Fibroblast of the conjunctiva (primary cell): ENCODE measurements around the gene HOXA2.

Source experiments
- DNase-seq: peaks from one replicate; pipeline ENCODE4 v3.0.0-alpha.2; 2010; ENCODE audit warnings: low read depth

Gene HOXA2

DNA sequence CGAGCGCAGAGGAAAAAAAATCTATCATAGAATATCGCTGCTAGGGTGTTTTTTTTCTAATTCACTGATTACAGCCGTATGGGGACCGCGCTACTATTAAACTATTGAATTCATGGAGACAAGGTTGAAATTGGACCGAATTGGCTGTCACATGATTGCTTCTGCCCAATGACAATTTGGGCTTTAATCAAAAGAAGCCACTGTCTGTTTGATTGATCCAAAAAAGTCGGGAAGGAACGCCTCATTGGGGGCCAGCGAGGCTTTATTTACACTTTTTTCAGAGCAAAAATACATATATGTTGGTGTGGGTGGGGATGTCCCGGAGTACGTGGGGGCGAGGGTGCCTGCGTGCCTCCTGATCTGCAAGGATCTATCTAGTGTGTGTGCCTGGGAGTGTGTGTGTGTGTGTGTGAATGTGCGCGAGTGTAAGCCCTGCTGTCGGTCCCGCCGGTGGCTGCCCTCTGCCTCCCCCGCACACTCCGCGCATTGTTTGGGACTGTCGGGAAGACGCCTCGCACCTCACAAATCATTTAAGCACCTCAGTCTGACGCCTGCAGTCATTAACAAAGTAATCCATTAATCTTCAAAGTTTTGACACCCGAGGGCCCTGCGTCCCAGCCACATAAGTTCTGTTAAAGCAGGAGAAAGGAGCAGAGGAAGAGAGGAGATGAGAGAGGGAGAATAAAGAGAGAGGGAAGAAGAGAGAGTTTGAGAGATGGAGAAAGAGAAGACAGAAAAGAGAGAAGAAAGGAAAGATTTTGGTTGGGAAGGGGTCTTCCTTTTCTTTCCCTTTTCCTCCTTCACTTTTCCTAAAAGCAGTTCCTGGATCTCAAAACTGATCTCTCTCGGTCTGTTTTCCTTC is at the start of gene HOXA2:
HOXA2 (minus strand) TSS at position 103 of the 862 bp plus-strand sequence. CDS start 183 bp downstream, outside the sequence.
- no peak for DNase-seq

DNA sequence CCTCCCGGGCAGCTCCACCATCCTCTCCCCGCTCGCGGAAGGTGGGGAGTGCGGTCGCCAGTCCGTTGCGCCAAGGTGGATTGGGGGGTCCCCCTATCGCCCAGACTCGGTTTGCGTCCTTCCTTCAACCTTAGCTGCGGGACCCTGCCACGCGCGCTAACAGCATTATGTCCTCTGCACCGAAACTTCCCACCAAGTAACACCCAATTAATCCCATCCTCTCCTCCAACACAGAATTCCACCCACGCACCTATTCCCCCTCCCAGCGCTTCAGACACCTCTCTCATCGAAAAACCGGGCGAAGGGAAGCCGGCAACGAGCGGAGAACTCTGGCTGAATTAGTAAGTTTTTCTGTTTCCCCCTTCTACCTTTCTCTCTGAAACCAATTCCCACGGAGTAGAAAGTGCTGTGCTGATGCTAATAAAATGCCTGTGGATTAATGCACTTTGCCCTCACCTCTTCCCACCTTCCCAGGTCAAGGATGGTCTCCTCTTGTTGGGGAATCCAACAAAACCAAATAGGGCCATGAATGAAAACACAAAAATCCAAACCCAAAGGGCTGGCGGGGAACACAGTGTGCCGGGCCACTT is 49.0 kb upstream of the HOXA2 start:
- DNase-seq, result no peak

DNA sequence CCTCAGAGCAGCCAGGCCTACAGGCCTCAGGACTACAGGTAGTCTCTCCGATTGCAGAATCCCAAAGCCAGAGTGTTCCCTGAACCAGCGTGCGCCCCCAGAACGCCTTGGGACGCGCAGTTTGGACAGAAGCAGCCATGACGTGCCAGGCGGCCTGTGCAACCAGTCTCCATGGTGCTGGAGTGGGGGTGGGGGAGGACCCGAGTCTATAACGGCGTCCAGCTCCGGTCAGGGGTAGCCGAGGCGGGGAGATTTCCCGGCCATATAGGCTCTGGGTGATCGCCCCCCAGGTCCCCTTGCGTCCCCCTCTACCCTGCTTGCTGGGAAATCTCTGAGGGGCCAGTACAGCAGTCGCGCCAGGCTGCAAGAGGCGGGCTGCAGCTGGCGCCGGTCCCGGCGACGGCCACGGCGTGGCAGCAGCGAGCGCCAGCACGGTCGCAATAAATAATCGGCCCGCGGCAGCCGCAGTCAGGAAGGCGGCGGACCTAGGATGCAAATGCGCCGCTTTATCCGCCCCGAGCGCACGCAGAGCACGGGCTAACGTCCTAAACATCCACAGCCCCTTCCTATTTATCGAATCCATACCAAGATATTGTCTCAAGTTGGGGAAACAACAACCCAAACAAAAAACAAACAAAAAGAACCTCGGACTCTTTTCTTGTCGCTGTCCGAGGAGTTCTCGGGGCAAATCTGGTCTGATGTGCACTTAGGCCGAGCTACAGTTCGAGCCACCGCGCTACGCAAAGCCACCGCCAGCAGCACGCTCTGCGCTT is 48.3 kb upstream of the HOXA2 start:
- DNase-seq, result peak; percentile 18

DNA sequence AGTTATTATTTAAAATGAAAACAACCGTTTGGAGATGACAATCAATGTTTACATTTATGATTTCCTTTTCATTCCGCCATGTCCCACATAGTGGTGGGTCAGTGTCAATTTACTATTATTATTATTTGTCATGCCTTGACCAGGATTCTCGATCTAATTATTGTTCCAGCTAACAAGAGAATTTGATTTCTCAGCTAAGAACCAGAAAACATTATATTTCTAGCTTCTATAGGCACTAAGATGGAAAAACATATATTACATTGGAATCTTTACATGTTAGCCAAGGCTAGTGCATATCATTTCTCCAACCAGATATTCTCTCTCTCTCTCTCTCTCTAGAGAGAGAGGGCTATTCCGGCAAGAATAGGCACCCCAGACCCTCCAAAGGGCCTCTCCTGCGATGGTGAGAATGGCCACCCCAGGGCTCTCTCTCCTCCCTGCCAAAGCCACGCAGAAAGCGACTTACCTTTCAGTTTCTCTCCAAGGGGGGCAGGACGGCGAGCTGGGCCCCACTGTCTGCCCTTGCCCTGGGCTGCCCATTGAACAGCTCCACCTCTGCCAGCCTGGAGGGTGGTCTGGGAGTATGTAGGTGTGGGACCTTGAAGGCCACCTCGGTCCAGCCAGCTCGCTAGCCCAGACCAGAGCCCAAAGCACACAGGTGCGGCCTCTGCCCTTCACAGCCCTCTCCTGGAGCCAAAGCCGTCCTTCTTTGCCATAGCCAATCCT is 47.5 kb upstream of the HOXA2 start:
- DNase-seq, result no peak

DNA sequence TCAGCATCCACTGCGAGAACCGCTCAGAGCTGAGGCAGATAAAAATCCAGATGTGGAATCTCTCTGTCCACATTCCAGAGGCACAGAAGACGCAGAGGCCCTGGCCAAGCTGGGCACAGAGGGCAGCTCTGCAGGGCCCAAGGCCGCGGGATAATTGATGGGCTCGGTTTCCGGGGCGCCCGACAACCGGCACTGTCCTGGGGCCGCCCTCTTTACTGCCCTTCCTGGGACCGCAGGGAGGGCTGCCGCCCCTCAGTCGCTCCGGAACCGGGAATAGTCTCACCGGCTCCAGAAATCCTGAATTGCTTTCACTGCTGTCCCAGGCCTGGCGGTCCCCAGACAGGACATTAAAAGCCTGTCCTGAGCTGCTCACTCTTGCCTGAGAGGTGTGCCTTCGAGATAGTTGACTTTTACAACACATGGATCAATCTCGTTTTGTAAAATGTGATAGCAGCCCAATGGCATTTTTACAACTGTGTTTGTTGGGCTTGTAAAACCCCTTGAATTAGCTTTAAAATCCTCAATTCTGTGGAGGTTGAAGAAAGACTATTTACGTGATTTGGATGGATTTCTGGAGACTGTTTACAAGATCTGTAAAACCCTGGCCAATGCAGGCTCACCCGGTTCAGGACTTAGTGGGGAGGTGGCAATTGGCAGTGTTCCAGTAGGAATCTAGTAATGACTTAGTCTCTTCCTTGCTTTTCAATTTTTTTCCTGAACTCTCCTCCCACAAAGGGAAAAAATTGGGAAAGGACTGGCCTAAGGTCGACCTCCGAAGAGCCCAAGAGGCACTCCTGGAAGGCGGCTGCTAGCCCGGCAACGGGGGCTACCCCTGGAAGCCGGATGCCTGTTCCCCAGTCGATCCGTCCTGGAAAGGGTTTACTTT is 46.5 kb upstream of the HOXA2 start:
- no peak for DNase-seq

DNA sequence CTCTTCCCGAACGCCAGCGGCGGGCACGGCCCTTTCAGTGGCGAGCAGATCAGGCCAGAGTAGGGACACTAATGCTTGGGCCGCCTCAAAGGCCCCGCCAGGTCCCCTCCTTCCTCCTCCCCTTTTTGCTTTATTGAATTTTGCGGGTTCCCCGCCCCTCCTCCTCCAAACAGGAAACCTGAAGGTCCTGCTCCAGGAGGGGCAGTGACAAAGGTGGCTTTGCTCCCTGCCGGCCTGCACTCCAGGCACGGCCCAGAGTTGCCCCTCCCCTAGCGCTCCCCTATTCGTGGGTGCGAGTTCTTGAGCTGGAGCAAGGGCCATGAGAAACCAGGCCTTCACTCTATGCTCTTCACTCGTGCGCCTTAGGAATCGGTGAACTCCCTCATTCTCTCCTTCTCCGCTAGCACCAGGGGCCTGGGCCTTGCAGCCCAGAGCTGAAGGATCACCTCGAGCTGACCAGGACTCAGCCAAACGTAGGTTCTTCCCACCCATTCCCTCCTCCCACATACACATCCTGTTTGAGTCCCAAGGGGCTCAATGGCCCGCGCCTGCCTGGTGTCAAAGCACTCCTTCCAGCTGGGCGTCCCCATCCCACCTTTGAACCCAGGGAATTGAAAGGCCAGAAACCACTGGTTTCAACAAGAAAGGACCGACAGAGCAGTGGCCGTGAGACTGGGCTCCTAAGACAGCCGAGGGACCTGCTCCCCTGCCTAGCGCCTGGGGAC is 45.7 kb upstream of the HOXA2 start:
- DNase-seq, result no peak

DNA sequence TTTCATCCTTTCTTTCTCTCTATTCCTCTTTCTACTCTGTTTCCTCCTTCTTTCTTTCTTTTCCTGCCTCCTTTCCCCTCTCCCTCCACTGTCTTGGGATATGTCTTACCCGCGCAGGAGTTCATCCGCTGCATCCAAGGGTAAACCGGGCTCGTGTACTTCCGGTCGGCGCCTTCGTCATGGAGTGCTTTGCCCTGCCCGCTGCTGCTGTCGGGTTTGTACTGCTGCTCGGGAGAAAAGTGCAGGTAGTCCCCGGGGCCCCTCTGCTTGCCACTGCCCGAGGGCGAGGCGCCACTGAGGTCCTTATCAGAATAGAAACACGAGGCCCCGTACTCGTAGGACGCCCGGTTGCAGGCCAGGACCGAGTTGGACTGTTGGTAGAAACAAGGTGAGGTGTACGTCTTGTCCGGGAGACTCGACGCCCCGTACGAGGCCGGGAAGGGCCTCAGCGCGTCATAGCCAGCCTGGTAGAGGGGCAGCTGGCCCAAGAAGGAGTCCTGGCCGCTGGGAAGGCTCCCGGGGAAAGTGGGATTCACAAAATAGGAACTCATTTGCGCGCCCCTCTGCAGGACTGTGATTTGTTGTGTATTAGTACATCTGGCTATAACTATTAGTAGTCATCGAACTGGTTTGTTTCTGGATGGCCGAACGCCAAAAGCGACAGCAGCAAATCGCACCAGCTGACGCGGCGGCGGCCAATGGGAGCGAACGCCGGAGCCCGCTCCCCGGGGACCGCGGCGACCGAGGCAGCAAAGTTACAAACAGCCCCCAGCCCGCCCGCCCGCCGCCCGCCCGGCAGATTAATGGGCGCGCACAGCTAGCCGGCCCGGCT is 44.9 kb upstream of the HOXA2 start, which contains the start of gene HOXA6:
HOXA6 (minus strand) TSS at position 576 of the 832 bp plus-strand sequence; CDS start at position 551, 25 bp downstream.
- DNase-seq, result no peak

DNA sequence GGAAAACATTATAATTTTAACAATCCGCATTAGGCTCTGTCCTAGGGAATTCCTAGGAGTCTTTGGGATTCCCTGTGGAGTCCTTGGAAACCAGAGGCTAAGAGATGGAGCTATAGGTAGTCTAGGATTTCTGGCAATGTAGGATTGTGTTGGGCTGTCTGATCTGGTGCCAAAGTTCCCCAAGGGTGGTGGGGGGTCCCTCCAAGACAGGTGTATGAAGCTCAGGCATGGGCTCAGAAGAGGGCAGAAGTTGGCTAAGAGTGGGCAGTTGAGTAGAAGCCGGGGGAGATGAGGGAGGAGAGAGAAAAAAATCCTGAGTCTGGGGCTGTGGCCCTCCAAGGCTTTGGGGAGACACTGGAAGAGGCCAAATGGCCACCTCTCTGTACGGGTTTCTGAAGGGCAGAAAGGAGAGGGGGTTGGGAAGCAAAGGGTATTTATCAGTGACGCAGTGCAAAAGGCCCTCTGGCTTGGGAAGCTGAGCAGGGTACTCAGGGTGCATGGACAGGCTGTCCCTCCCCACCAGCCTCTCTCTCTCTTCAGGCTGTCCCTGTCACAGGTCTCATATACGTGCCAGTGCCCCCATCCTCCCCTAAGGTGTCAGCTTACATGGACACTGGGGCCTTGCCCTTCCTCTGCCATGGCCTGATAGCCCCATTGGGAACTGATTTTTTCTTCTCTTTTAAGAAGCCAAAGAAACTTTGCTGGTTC is 44.2 kb upstream of the HOXA2 start:
- no peak for DNase-seq

DNA sequence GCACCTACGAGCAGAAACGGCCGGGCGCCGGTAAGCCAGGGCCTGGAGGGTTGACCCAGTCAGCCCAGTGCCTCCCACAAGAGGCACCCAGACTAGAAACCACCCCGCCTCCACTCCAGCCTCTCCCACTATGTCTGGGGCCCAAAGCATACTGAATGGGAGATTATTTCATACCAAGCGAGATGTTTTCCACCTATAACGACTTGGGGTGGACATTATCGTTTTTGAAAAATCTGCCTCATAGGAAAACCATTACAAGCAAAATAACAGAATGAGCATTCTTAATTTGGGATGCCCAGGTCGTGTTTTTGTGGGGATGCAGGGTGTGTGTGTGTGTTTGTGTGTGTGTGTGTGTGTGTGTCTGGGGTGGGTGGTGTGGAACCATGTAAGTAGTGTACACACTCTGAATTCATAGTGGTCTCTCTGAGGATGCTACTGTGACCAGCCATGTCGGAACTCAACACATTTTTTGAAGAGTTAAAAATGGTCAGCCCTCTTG is 43.5 kb upstream of the HOXA2 start:
- no peak for DNase-seq

DNA sequence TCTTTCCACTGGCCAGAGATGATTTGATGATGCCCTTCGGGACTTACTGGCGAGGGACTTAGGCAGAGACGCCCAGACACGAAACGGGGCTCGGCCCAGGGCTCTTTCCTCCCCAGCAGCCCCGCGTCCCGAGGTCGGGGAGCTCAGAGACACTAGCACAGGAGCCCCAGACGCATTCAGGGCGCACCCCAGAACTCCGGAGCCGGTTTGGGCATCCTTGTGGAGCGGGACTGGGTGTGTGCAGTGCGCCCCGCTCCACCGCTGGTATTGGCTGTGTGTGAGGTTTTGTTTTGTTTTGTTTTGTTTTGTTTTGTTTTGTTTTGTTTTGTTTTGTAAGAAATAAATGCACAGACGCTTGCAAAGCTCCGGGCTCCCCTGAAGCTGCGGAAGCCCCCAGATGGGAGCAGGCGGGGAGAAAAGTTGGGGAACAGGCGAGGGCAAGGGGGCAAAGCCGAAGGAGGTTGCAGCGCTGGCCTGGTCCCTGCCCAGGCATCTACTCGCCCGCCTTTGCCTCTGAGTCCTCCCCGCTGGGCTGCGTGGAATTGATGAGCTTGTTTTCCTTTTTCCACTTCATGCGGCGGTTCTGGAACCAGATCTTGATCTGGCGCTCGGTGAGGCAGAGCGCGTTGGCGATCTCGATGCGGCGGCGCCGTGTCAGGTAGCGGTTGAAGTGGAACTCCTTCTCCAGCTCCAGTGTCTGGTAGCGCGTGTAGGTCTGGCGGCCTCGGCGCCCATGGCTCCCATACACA is 42.9 kb upstream of the HOXA2 start:
- no peak for DNase-seq

DNA sequence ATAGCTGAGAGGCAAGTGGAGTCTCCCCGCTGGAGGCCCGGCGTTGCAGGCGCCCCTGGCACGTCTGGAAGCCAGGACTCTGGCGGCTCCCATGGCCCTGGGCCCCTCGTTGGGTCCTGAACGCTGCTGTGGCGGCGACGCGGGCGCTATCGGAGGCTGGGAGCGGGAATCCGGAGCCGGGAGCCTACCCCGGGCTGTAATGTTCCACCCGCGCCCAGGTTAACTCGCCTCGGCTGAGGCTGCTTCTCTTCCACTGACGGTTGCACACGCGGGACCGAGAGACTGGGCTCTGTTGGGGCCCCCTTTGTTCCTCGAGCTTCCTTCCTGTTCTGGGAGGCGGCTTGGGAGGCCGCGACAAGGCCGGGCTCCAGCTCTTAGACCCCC is 42.3 kb upstream of the HOXA2 start:
- no peak for DNase-seq

DNA sequence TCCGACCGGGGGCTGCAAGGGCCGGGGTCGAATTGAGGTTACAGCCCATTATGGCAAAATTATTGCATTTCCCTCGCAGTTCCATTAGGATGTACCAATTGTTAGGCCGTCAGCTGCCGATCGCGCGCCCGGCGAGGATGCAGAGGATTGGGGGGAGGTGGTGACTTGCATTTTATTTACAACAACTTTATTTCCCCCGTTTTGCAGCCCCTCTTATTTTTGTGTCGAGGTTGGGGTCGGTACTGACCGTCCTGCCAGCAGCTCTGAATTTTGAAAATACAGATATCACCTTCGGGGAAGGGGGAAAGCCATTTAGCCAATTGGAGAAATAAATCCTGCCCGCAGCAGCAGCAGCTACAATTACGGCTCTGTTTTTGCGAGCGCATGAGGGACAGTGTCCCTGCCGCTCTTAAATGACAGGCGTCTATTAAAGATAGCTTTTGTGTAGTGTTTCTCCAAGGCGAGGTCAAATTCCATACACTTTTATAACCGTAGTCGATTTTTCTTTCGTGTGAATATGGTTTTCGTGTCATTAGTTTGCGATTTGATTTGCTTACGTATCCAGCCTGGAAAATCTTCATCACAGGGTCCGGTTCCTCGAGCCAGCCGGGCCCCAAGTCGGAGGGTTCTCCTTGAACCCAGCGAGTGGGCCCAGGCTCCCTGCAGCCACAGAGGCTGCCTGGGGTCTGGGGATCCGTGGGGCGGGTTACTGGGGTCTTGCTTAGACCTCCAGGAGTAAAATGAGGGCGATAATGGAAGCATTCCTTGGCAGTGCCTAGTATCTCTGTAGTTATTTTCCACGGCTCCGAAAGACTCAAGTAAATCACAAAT is 41.7 kb upstream of the HOXA2 start:
- no peak for DNase-seq

DNA sequence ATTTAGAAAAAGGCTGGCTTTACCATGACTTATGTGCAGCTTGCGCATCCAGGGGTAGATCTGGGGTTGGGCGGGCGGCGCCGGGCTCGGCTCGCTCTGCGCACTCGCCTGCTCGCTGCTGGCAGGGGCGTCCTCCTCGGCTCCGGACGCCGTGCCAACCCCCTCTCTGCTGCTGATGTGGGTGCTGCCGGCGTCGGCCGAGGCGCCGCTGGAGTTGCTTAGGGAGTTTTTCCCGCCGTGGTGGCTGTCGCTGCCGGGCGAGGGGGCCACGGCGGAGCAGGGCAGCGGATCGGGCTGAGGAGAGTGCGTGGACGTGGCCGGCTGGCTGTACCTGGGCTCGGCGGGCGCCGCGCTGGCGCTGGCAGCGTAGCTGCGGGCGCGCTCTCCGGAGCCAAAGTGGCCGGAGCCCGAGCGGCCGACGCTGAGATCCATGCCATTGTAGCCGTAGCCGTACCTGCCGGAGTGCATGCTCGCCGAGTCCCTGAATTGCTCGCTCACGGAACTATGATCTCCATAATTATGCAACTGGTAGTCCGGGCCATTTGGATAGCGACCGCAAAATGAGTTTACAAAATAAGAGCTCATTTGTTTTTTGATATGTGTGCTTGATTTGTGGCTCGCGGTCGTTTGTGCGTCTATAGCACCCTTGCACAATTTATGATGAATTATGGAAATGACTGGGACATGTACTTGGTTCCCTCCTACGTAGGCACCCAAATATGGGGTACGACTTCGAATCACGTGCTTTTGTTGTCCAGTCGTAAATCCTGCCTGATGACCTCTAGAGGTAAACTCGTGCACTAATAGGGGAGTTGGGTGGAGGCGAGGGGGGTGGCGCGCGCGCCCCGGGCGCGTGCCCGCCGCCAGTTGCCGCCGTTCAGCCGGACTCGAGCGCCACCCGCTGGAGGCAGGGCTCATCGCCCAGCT is 40.8 kb upstream of the HOXA2 start, which contains the start of gene HOXA5:
HOXA5 (minus strand) TSS at position 659 of the 927 bp plus-strand sequence; CDS start at position 585, 74 bp downstream.
- DNase-seq, result no peak

DNA sequence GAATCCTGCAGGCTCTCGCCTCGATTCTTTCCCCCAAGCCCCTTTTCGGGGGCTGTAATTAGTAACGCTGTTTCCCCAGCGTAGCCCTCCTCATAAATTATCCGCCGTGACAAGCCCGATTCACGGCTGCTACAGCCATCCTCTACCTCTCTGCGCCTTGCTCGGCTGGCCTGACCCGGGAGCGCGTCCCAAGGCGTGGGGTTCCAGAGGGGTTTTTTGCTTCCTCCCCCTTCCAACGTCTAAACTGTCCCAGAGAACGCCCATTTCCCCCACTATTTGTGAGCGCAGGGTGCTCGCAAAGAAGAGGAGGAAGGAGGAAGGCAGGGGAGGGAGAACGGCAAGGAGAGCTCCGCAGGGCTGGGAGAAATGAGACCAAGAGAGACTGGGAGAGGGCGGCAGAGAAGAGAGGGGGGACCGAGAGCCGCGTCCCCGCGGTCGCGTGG is 40.1 kb upstream of the HOXA2 start:
- no peak for DNase-seq

DNA sequence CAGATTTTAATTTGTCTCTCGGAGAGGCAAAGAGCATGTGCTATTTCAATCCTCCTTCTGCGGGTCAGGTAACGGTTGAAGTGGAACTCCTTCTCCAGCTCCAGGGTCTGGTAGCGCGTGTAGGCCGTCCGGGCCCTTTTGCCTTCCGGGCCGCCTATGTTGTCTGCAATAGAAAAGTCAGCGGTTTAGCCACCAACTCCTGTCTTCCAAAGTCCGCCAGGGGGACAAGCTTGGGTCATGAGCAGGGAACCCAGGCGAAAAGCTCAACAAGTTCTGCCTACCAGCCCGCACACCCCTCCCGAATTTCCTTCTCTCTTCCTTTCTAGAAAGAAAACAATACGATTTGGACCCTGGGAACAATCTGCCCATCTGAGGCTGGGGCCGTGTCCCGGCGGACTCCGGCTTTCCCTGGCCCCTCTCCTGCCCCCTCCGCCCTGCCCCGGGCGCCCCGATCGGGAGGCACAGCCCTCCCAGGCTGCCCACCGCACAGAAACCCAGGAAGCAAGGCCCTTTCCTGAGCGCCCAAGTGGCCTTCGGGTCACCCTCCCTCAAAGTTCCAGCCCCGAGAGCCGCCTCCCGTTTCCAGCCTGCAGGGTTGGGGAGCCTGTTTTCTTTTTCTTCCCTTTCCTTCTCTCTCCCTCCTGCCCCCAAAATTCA is 39.6 kb upstream of the HOXA2 start:
- no peak for DNase-seq
